ENCODE data around the gene RAPGEF4.

DNA sequence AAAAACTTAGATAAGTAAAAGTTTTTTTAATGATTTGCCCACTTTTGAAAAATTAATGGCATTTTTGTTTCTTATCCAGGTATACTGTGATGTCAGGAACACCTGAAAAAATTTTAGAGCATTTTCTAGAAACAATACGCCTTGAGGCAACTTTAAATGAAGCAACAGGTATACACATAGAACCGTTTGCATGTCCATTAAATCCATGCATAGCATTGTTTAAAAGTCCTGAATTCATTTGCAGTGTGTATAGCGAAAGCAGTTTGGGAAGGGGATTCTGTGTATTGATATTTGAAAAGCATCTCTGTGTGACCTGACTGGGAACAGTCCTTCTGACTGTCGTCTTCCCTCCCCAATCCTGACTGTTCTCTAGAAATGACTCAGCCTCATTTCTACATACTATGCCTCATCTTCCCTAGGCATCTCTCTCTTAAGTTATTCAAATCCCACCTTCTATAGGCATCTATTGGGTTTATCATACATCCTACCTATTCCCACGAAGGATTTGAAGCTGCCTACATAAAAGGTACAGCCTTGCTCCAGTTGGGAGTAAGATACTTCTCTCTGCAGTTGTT, 260.8 kb downstream of the RAPGEF4 start:
- TF ChIP-seq POLR2A (IDR thresholded peaks at IDR 0.05) (no peak), CTCF (IDR thresholded peaks at IDR 0.05) (no peak)
